ENCODE data around the gene CD96.
"Not testable (repeated sequence)": the region's sequence is repeated elsewhere in the genome, so short reads cannot be mapped to it uniquely, and the experiment has no call there.

CD96 gene

DNA sequence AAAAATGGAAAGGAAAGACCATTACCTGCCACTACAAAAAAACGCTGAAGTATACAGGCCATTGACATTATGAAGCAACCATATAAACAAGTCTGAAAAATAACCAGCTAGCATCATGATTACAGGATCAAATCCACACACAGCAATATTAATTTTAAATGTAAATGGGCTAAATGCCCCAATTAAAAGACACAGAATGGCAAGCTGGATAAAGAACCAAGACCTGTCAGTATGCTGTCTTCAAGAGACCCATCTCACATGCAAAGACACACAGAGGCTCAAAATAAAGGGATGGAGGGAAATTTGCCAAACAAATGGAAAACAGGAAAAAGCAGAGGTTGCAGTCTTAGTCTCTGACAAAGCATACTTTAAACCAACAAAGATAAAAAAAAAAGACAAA is 87.0 kb downstream of the CD96 start:
- DNase-seq, result not testable (repeated sequence)

DNA sequence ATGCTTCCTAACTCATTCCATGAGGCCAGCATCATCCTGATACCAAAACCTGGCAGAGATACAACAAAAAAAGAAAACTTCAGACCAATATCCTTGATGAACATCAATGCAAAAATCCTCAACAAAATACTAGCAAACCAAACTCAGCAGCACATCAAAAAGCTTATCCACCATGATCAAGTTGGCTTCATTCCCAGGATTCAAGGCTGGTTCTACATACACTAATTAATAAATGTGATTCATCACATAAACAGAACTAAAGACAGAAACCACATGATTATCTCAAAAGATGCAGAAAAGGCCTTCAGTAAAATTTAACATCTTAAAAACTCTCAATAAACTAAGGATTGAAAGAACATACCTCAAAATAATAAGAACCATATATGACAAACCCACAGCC is 88.6 kb downstream of the CD96 start:
- not testable (repeated sequence) for DNase-seq

- no peak for DNase-seq
These were observed 93.4 kb downstream of the CD96 start for GRCh38 chr3:111635403-111635802.

- peak; percentile 21 for DNase-seq
These were observed 94.4 kb downstream of the CD96 start for GRCh38 chr3:111636366-111636885.

DNA sequence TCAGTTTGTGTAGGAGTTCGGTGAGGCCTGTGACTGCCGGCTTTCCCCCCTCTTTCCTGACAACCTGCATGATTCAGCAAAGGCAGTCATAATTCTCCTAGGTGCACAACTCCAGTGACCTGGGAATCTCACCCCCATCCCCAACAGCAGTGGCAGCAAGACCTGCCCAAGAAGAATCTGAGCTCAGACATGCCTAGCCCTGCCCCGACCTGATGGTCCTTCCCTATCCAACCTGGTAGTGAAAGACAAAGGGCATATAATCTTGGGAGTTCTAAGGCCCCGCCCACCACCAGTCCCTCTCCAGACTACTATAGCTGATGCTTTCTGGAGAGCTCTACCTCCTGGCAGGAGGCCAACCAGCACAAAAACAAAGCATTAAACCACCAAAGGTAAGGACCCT is 97.3 kb downstream of the CD96 start:
- DNase-seq, result no peak

- no peak for DNase-seq
These were observed 107.1 kb downstream of the CD96 start for GRCh38 chr3:111648991-111649579.

DNA sequence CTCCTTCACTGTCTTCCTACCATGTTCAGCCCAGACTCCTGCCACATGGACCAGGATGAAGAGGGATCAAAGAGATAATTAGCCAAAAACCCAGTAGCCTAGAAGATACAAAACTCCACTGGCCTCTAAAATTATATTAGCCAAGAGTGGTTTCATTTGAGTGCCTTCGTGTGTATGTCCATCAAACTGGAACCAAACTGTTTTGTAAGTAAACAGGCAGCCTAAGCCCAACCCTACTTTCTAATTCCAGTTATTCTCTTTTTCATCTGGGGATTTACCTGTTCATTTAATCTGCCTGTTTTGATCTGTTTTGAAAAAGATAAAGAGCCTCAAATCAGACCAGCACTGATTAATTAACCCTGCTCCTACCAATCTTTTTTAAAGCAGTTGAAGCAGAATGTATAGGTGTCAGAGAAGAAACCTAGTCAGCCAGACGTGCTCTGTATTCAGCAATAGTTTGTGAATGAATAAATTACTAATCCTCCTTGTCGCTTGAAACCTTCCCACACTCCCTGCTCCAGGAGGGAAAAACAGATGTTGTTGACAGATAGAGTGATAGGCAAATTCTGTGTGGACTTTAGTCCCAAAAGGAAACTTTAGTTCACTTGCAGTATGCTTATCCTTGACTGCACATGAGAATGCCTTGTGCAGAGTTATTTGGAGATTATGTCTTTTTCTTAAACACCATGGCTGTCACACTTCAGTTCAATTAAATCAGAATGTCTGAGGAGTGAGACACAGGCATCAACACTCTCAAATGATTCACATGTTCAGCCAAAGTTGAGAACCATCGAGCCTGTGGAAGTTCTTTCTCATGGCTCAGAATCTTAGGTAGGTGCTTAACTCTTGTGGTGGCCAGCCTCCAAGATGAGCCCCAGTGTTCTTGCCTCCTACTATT is 108.6 kb downstream of the CD96 start:
- DNase-seq, result no peak

- DNase-seq, result no peak
These were observed 110.6 kb downstream of the CD96 start for GRCh38 chr3:111652492-111653180.

GRCh38 chr3:111653766-111654165 is 111.8 kb downstream of the CD96 start:
- DNase-seq, result no peak

GRCh38 chr3:111662012-111662411 is 120.0 kb downstream of the CD96 start:
- no peak for DNase-seq

DNA sequence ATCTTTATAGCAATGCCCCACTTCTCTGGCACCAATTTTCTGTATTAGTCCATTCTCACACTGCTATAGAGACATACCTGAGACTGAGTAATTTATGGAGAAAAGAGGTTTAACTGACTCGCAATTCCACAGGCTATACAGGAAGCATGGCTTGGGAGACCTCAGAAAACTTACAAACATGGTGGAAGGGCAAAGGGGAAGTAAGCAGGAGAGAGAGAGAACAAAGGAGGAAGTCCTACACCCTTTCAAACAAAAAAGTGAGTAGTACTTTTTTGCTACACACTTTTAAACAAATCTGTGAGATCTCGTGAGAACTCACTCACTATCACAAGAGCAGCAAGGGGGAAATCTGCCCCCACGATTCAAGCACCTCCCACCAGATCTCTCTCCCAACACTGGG is 120.9 kb downstream of the CD96 start:
- DNase-seq, result no peak

GRCh38 chr3:111666041-111666735 is 124.2 kb downstream of the CD96 start:
- DNase-seq, result no peak

DNA sequence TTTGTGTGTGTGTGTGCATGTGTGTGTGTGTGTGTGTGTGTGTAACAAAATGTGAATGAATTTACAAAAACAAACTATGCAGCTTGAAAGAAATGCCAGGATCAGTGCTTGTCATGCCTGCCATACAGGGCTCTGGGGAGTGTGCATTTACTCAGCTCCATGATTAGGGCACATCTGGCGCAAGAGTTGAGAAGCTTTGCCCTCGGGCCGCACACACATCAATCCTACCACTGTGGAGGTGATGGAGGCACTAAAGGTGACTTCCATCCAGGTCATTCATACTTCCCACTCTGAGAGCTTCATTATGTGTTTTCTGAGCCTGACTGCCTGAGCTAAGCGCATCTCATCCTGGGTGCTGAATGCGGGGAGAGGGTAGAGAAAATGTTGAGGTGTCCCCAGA is 125.2 kb downstream of the CD96 start:
- DNase-seq, result no peak

GRCh38 chr3:111667621-111668239 is 125.7 kb downstream of the CD96 start:
- no peak for DNase-seq

DNA sequence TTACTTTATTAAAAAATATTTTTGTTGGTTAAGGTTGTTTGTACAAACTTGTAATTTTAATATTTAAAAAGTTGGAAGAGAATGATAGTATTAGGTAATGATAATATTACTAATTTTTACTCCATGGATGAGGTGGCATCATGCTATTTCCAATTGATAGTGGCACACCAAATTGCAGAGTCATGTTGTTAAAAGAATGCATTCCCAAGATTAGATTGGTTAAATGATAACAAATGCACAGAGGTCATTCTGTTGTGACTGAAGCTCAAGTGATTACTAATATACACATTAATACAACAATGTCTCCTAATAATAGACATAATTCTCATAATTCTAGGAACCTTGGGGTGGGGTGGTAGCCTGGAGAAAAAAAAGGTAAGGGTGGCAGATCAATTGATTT is 126.3 kb downstream of the CD96 start:
- DNase-seq, result no peak

GRCh38 chr3:111668888-111669488 is 127.0 kb downstream of the CD96 start:
- DNase-seq, result peak; percentile 33

DNA sequence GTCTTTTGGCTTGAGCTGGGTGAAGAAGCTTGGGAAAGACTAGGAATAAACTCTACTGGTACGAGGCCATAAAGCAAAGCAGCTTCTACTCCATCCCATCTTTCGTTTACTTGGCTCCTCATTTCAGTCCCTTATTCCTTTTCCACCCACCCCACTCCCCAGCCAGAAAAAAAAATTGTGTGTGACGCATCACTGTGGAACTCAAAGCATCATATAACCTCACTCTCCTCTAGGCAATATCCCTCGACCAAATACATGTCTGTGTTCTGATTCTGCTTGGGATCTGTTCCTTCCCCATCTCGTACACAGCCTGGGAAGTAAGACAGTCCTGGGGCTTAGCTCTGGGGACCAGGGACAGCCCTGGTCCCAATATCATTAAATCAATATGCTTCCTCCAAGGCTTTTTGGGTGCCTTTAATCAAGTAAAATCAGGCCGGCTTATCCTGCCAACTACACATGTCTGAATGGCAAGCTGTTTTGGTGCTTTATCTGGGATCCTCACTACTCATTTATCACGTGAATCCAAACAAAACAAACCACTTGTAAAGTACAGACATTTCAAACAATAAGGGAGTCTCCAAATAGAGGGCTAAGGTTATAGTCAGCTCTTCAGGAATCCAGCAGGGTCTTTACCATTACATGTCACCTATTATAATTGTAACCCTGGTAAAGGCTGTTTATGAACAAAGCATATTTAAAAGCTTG is 128.1 kb downstream of the CD96 start:
- no peak for DNase-seq

DNA sequence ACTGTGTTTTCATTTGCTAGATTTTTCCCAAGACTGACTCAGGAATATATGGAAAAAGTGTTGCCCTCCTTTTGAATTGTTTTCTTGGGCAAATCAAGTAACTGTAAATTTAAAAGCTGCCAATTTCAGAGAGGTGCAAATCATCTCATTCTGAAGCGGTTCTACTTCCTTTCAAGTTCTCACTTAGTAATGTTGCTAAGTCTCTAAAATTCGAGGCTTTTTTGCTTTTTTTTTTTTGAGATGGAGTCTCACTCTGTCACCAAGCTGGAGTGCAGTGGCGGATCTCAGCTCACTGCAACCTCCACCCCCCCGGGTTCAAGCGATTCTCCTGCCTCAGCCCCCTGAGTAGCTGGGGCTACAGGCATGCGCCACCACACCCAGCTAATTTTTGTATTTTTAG is 130.5 kb downstream of the CD96 start:
- DNase-seq, result not testable (repeated sequence)

DNA sequence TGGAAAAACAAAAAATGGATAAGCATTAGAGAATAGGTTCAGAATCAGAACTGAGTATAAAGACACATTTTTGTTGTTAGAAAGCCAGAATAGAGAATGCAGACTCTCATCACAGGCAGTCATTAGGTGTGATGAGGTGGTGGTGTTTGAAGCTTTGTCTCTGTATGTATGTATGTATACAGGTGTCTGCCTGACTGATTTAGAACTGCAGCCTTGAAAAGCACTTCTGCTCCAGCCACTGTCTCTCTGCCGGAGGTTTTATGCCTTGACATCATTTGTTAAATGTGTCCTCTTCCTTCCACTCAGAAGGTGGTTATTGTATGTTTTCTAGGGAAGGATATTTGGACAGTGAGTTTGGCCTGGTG is 133.8 kb downstream of the CD96 start:
- peak; percentile 39 for DNase-seq

GRCh38 chr3:111676211-111677006 is 134.4 kb downstream of the CD96 start:
- DNase-seq, result peak; percentile 39

- DNase-seq, result no peak
These were observed 135.0 kb downstream of the CD96 start for GRCh38 chr3:111677007-111677392.

Data from DMS79 treated with DMSO at 0.1 percent for 48 hours (cell line).